Naive thymus-derived CD4-positive, alpha-beta T cell (primary cell): ENCODE measurements around the gene PML. TPM values are rescaled to one million over a fixed set of nuclear protein-coding genes. Genes with fewer than 3 reads are reported as not detected.

Source experiments
- ATAC-seq: fragments of 150-1000 bp; cut with Tn5 transposase; 2 replicates; pipeline ENCODE4 v1.10.0; 2021; ENCODE audit warnings: mild to moderate bottlenecking, moderate library complexity
- CTCF ChIA-PET: fragments of 350-600 bp; sonication (Branson Sonifier 250); formaldehyde crosslinking; loops from one replicate; lab custom pipeline; 2021; ENCODE audit warnings: antibody characterized with exemption; lab: Charles Lee
- POLR2A ChIA-PET: fragments of 350-600 bp; sonication (Branson Sonifier 250); formaldehyde crosslinking; loops from one replicate; lab custom pipeline; 2021; ENCODE audit warnings: antibody characterized with exemption, inconsistent platforms; lab: Charles Lee
- DNase-seq, 9 donors: peaks; one replicate each; pipeline versions ENCODE4 v3.0.0 to v3.0.0-alpha.2; 2020 to 2022; ENCODE audit warnings: mixed read lengths in 1 of 9
- H3K27ac ChIP-seq: one replicate; pipeline ENCODE4 v1.7.0; 2013; ENCODE audit warnings: mild to moderate bottlenecking, low read depth, low read length, moderate library complexity
- H3K27me3 ChIP-seq, 2 donors: one replicate each; pipeline ENCODE4 v1.7.0; 2013; ENCODE audit warnings: low read length in 2 of 2, mild to moderate bottlenecking in 2 of 2, moderate library complexity in 2 of 2; ENCODE audit not compliant: control insufficient read depth in 2 of 2, insufficient read depth in 2 of 2
- H3K36me3 ChIP-seq, 3 experiments: 1 replicate in 2 of 3; 2 replicates in 1 of 3; pipeline ENCODE4 v1.7.0; 2013; ENCODE audit warnings: low read length in 3 of 3, mild to moderate bottlenecking in 3 of 3, moderate library complexity in 1 of 3; ENCODE audit not compliant: insufficient read depth in 3 of 3, control insufficient read depth in 2 of 3
- H3K4me1 ChIP-seq, 2 donors: one replicate each; pipeline ENCODE4 v1.7.0; 2013; ENCODE audit warnings: low read length in 2 of 2, mild to moderate bottlenecking in 2 of 2, moderate library complexity in 1 of 2; ENCODE audit not compliant: control insufficient read depth in 2 of 2, insufficient read depth in 2 of 2
- H3K4me3 ChIP-seq: 2 replicates; pipeline ENCODE4 v1.7.0; 2013; ENCODE audit warnings: mild to moderate bottlenecking, low read length
- H3K9me3 ChIP-seq, 3 experiments: 1 replicate in 2 of 3; 2 replicates in 1 of 3; pipeline ENCODE4 v1.7.0; 2013; ENCODE audit warnings: low read length in 3 of 3; ENCODE audit not compliant: control insufficient read depth in 2 of 3
- H3K27ac Mint-ChIP-seq, 9 donors: one replicate each; pipeline ENCODE4 v1.8.0; 2020 to 2022; ENCODE audit warnings: mixed read lengths in 9 of 9, mild to moderate bottlenecking in 8 of 9, moderate library complexity in 5 of 9, inconsistent platforms in 2 of 9
- H3K27me3 Mint-ChIP-seq, 5 donors: one replicate each; pipeline ENCODE4 v1.8.0; 2021 to 2022; ENCODE audit warnings: mixed read lengths in 5 of 5, mild to moderate bottlenecking in 1 of 5
- H3K36me3 Mint-ChIP-seq, 5 donors: one replicate each; pipeline ENCODE4 v1.8.0; 2020 to 2022; ENCODE audit warnings: mixed read lengths in 5 of 5, mild to moderate bottlenecking in 3 of 5, inconsistent platforms in 1 of 5
- H3K4me1 Mint-ChIP-seq, 7 donors: one replicate each; pipeline ENCODE4 v1.8.0; 2020 to 2022; ENCODE audit warnings: mixed read lengths in 7 of 7, mild to moderate bottlenecking in 3 of 7, inconsistent platforms in 1 of 7
- H3K4me3 Mint-ChIP-seq, 10 donors: one replicate each; pipeline ENCODE4 v1.8.0; 2020 to 2022; ENCODE audit warnings: mild to moderate bottlenecking in 10 of 10, mixed read lengths in 10 of 10, moderate library complexity in 6 of 10, inconsistent platforms in 2 of 10
- H3K9me3 Mint-ChIP-seq, 11 donors: one replicate each; pipeline ENCODE4 v1.8.0; 2020 to 2022; ENCODE audit warnings: mixed read lengths in 11 of 11, mild to moderate bottlenecking in 4 of 11, inconsistent platforms in 1 of 11, moderate library complexity in 1 of 11
- intact Hi-C, 2 donors: fragments of 100-400 bp; cut with micrococcal nuclease; formaldehyde crosslinking; loops; one replicate each; pipeline ENCODE4 v1.15.1; 2023
- polyA plus RNA-seq, 2 donors: library from polyadenylated mRNA; unstranded; fragments of 300-500 nt; fragmentation: Illumina TruSeq; gene quantifications; one replicate each; pipeline ENCODE4 v1.2.3, GENCODE V29; 2021
- total RNA-seq, 6 experiments: library from RNA in 5 of 6; stranded (reverse) in 5 of 6; gene quantifications; 1 replicate in 5 of 6; 2 replicates in 1 of 6; pipeline ENCODE4 v1.2.3 and lab custom pipeline; 2021 to 2026

PML gene
- total and polyA plus RNA-seq, 7 experiments from 2014 or later = 18.1 to 113 (median 51.7) TPM

- Mint-ChIP-seq H3K4me3 (no peak overlapping the region), H3K9me3 (no peaks in the 10 kb centered on the region), H3K27ac (no peak overlapping the region), H3K27me3 (no peaks in the 10 kb centered on the region), H3K4me1 (peaks cover 7 to 17% (median 11%) of the 10 kb centered on the region in 7 donors), H3K36me3 (peaks cover 0 to 14% (median 0%) of the 10 kb centered on the region in 5 donors)
- H3K4me3 ChIP-seq = no peak overlapping the region
- ATAC-seq = no peak
- intact Hi-C loops = loop anchor here in 1 of 2 donors (5.0 kb wide), 1 partner anchor 52 kb away; the partner anchor contains the start of genes PML and STOML1
- H3K4me1 ChIP-seq = peaks cover 8 to 14% of the 10 kb centered on the region in 2 donors
- no peaks in the 10 kb centered on the region for H3K9me3 ChIP-seq
- ChIA-PET CTCF (interaction anchor here (0.5 to 1.4 kb wide), 2 partner anchors 9 to 43 kb away, joined by 3 read pairs; no protein-coding TSS in a partner anchor), POLR2A (no interaction called here)
- DNase-seq = no peak
- peaks cover 0 to 43% (median 7%) of the 10 kb centered on the region in 3 experiments for H3K36me3 ChIP-seq
- no peaks in the 10 kb centered on the region for H3K27me3 ChIP-seq
- H3K27ac ChIP-seq = no peak overlapping the region
Observed at GRCh38 chr15:74044267-74045110, 50.0 kb downstream of the PML start.

- Mint-ChIP-seq H3K4me1 (peaks cover 7 to 17% (median 11%) of the 10 kb centered on the region in 7 donors), H3K36me3 (peaks cover 0 to 14% (median 0%) of the 10 kb centered on the region in 5 donors), H3K27me3 (no peaks in the 10 kb centered on the region), H3K4me3 (no peak overlapping the region), H3K9me3 (no peaks in the 10 kb centered on the region), H3K27ac (peak overlapping the region in 2 of 9 donors; percentile 26 to 56)
- no peaks in the 10 kb centered on the region for H3K9me3 ChIP-seq
- no peaks in the 10 kb centered on the region for H3K27me3 ChIP-seq
- intact Hi-C loops = loop anchor here in 1 of 2 donors (5.0 kb wide), 1 partner anchor 53 kb away; the partner anchor contains the start of genes PML and STOML1
- no peak for DNase-seq
- H3K36me3 ChIP-seq = peaks cover 0 to 43% (median 7%) of the 10 kb centered on the region in 3 experiments
- no peak overlapping the region for H3K27ac ChIP-seq
- H3K4me1 ChIP-seq = peaks cover 8 to 14% of the 10 kb centered on the region in 2 donors
- CTCF ChIA-PET = interaction anchor here (1.4 kb wide), 1 partner anchor 8 kb away, joined by 3 read pairs; no protein-coding TSS in a partner anchor
- no peak overlapping the region for H3K4me3 ChIP-seq
- ATAC-seq = no peak
- POLR2A ChIA-PET = no interaction called here
Observed at GRCh38 chr15:74045184-74045583, 50.7 kb downstream of the PML start.

- ATAC-seq = no peak
- CTCF ChIA-PET = interaction anchor here (1.4 to 5.1 kb wide), 2 partner anchors 8 to 73 kb away, joined by 3 to 39 read pairs; no protein-coding TSS in a partner anchor
Observed at GRCh38 chr15:74045636-74046274, 51.2 kb downstream of the PML start.

GRCh38 chr15:74046275-74046674 is 51.8 kb downstream of the PML start:
- H3K27me3 Mint-ChIP-seq = no peaks in the 10 kb centered on the region
- POLR2A ChIA-PET = no interaction called here
- ATAC-seq = no peak

More at GRCh38 chr15:74045636-74046274, 51.2 kb downstream of the PML start:
- H3K4me3 ChIP-seq = no peak overlapping the region
- intact Hi-C loops = loop anchor here in 1 of 2 donors (5.0 kb wide), 1 partner anchor 53 kb away; the partner anchor contains the start of genes PML and STOML1
- no peak overlapping the region for H3K27ac ChIP-seq
- POLR2A ChIA-PET = no interaction called here
- peaks cover 0 to 43% (median 7%) of the 10 kb centered on the region in 3 experiments for H3K36me3 ChIP-seq
- H3K27me3 ChIP-seq = no peaks in the 10 kb centered on the region
- Mint-ChIP-seq H3K36me3 (peaks cover 0 to 14% (median 0%) of the 10 kb centered on the region in 5 donors), H3K4me1 (peaks cover 7 to 17% (median 11%) of the 10 kb centered on the region in 7 donors), H3K27me3 (no peaks in the 10 kb centered on the region), H3K27ac (peak overlapping the region in 4 of 9 donors; percentile 8 to 56 (median 28)), H3K4me3 (no peak overlapping the region), H3K9me3 (no peaks in the 10 kb centered on the region)
- peaks cover 8 to 14% of the 10 kb centered on the region in 2 donors for H3K4me1 ChIP-seq
- no peaks in the 10 kb centered on the region for H3K9me3 ChIP-seq
- no peak for DNase-seq

GRCh38 chr15:74050127-74050526 is 55.6 kb downstream of the PML start:
- Histone ChIP-seq H3K9me3 (no peaks in the 10 kb centered on the region), H3K27ac (no peak overlapping the region), H3K27me3 (no peaks in the 10 kb centered on the region), H3K4me3 (no peak overlapping the region), H3K36me3 (peaks cover 0 to 8% (median 0%) of the 10 kb centered on the region in 3 experiments), H3K4me1 (peaks cover 8 to 14% of the 10 kb centered on the region in 2 donors)
- intact Hi-C loops = loop anchor here in 1 of 2 donors (10.0 kb wide), 1 partner anchor 275 kb away; no protein-coding TSS in a partner anchor
- Mint-ChIP-seq H3K9me3 (no peaks in the 10 kb centered on the region), H3K36me3 (peaks cover 0 to 4% (median 0%) of the 10 kb centered on the region in 5 donors), H3K4me1 (peaks cover 15 to 30% (median 20%) of the 10 kb centered on the region in 7 donors), H3K27ac (no peak overlapping the region), H3K27me3 (no peaks in the 10 kb centered on the region), H3K4me3 (no peak overlapping the region)
- POLR2A ChIA-PET = no interaction called here
- CTCF ChIA-PET = interaction anchor here (2.6 to 5.1 kb wide), 2 partner anchors 11 to 78 kb away, joined by 14 to 39 read pairs; no protein-coding TSS in a partner anchor
- ATAC-seq = no peak
- DNase-seq = no peak

More at GRCh38 chr15:74046275-74046674, 51.8 kb downstream of the PML start:
- Histone ChIP-seq H3K4me1 (peaks cover 8 to 14% of the 10 kb centered on the region in 2 donors), H3K4me3 (no peak overlapping the region), H3K36me3 (peaks cover 0 to 43% (median 7%) of the 10 kb centered on the region in 3 experiments), H3K27ac (no peak overlapping the region), H3K9me3 (no peaks in the 10 kb centered on the region), H3K27me3 (no peaks in the 10 kb centered on the region)
- CTCF ChIA-PET = interaction anchor here (5.1 kb wide), 1 partner anchor 74 kb away, joined by 39 read pairs; no protein-coding TSS in a partner anchor
- H3K27ac Mint-ChIP-seq = peak overlapping the region in 2 of 9 donors; percentile 8 to 62
- no peaks in the 10 kb centered on the region for H3K9me3 Mint-ChIP-seq
- peaks cover 0 to 14% (median 0%) of the 10 kb centered on the region in 5 donors for H3K36me3 Mint-ChIP-seq
- H3K4me1 Mint-ChIP-seq = peaks cover 7 to 17% (median 11%) of the 10 kb centered on the region in 7 donors
- no peak for DNase-seq
- intact Hi-C loops = loop anchor here in 1 of 2 donors (5.0 kb wide), 1 partner anchor 54 kb away; the partner anchor contains the start of genes PML and STOML1
- no peak overlapping the region for H3K4me3 Mint-ChIP-seq
